GM12891 (cell line): ENCODE measurements around the gene CADM1.

Source experiments
- PAX5 ChIP-seq: IDR thresholded peaks from 2 replicates; pipeline ENCODE4 v1.6.1; 2011; ENCODE audit warnings: low read length, moderate library complexity, mild to moderate bottlenecking; ENCODE audit not compliant: insufficient read depth, severe bottlenecking
- POLR2A ChIP-seq: IDR thresholded peaks from 2 replicates; pipeline ENCODE4 v1.6.1; 2011; ENCODE audit warnings: low read depth, low read length, control low read depth
- POLR2AphosphoS5 ChIP-seq: IDR thresholded peaks from 2 replicates; pipeline ENCODE4 v1.6.1; 2011; ENCODE audit warnings: low read depth, low read length, control low read depth
- TAF1 ChIP-seq: IDR thresholded peaks from 2 replicates; pipeline ENCODE4 v1.6.1; 2011; ENCODE audit warnings: low read depth, low read length, control low read depth

DNA sequence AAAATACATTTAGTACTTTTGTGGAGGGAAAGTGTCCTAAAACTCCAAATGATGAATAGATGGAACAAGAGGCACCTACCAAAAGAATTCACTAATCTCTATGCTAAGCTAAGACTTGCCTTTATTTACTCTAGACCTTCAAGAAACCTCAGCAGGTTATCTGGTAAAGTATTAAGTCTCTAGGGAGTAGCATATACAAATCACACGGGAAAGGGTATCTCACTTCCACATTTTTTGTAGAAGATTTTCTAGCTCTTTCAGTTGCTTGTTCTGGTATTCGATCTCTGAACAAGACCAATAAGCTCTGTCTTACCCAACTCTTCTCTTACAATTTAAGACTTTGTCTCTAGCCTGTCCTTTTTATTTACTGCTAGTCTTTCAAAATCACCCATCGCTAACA is 18.1 kb upstream of the CADM1 start:
- TF ChIP-seq POLR2A (no peak), POLR2AphosphoS5 (no peak), TAF1 (no peak), PAX5 (no peak)
